HepG2 (cell line): ENCODE results near the gene SIK3. TPM values are rescaled to one million over a fixed set of nuclear protein-coding genes. Genes with fewer than 3 reads are reported as not detected.

Experiments
- ARID5B ChIP-seq: IDR thresholded peaks from 2 replicates; pipeline ENCODE4 v1.4.0; 2020; ENCODE audit warnings: mild to moderate bottlenecking, missing genetic modification reagents
- CENPT ChIP-seq: sonication (generic); formaldehyde crosslinking; IDR thresholded peaks from 2 replicates; pipeline ENCODE4 v1.8.0; 2022; ENCODE audit warnings: low read depth, mild to moderate bottlenecking, moderate library complexity, missing genetic modification reagents
- FOXO1 ChIP-seq: sonication (generic); formaldehyde crosslinking; IDR thresholded peaks from 2 replicates; pipeline ENCODE4 v1.4.0; 2020; ENCODE audit warnings: missing genetic modification reagents
- HNF4G ChIP-seq, 2 experiments: sonication (generic) in 1 of 2; formaldehyde crosslinking in 1 of 2; IDR thresholded peaks; 2 replicates each; pipeline versions ENCODE4 v1.4.0 to v1.6.1; 2011 to 2020; ENCODE audit warnings: borderline replicate concordance in 2 of 2, low read depth in 2 of 2, mild to moderate bottlenecking in 2 of 2, low read length in 1 of 2, missing genetic modification reagents in 1 of 2, moderate library complexity in 1 of 2
- HOXA3 ChIP-seq: sonication (generic); formaldehyde crosslinking; IDR thresholded peaks from 2 replicates; pipeline ENCODE4 v1.5.0; 2020; ENCODE audit warnings: missing genetic modification reagents
- KDM6A ChIP-seq: IDR thresholded peaks from 2 replicates; pipeline ENCODE4 v1.6.1; 2016; ENCODE audit warnings: low read depth
- KMT2A ChIP-seq: sonication (generic); formaldehyde crosslinking; IDR thresholded peaks from 2 replicates; pipeline ENCODE4 v1.4.0; 2020; ENCODE audit warnings: missing genetic modification reagents
- MEF2D ChIP-seq: sonication (generic); formaldehyde crosslinking; IDR thresholded peaks from 2 replicates; pipeline ENCODE4 v1.5.1; 2020; ENCODE audit warnings: mild to moderate bottlenecking, missing genetic modification reagents
- RFXAP ChIP-seq: sonication (generic); formaldehyde crosslinking; IDR thresholded peaks from 2 replicates; pipeline ENCODE4 v1.4.0; 2020; ENCODE audit warnings: missing genetic modification reagents, borderline replicate concordance
- SMARCE1 ChIP-seq: fragments of 450-650 bp; IDR thresholded peaks from 2 replicates; pipeline ENCODE4 v1.6.1; 2017; ENCODE audit warnings: borderline replicate concordance
- SNAPC4 ChIP-seq: sonication (generic); formaldehyde crosslinking; IDR thresholded peaks from 2 replicates; pipeline ENCODE4 v1.4.0; 2020; ENCODE audit warnings: mild to moderate bottlenecking, missing genetic modification reagents
- ZFP90 ChIP-seq: sonication (generic); formaldehyde crosslinking; IDR thresholded peaks from 2 replicates; pipeline ENCODE4 v1.8.0; 2022; ENCODE audit warnings: missing genetic modification reagents, mild to moderate bottlenecking, inconsistent platforms, borderline replicate concordance
- ZNF280B ChIP-seq: sonication (generic); formaldehyde crosslinking; IDR thresholded peaks from 2 replicates; pipeline ENCODE4 v1.5.0; 2020; ENCODE audit warnings: missing genetic modification reagents, mild to moderate bottlenecking, borderline replicate concordance
- ZNF530 ChIP-seq: sonication (generic); formaldehyde crosslinking; IDR thresholded peaks from 2 replicates; pipeline ENCODE4 v1.5.0; 2020; ENCODE audit warnings: low read depth, mild to moderate bottlenecking, missing genetic modification reagents
- ZNF670 ChIP-seq: sonication (generic); formaldehyde crosslinking; IDR thresholded peaks from 2 replicates; pipeline ENCODE4 v1.8.0; 2022; ENCODE audit warnings: mild to moderate bottlenecking, missing genetic modification reagents, borderline replicate concordance
- ZNF772 ChIP-seq: sonication (generic); formaldehyde crosslinking; IDR thresholded peaks from 2 replicates; pipeline ENCODE4 v1.5.0; 2020; ENCODE audit warnings: mild to moderate bottlenecking, missing genetic modification reagents
- ZNF782 ChIP-seq: sonication (generic); formaldehyde crosslinking; IDR thresholded peaks from 2 replicates; pipeline ENCODE4 v1.4.0; 2020; ENCODE audit warnings: missing genetic modification reagents, mild to moderate bottlenecking, borderline replicate concordance
- polyA plus RNA-seq, 8 experiments: library from polyadenylated mRNA; depleted of rRNA in 3 of 8; stranded (reverse) in 7 of 8; unstranded in 1 of 8; fragments of >200 nt; fragmentation: Illumina TruSeq in 4 of 8; extraction: Trizol in 4 of 8; gene quantifications; 2 replicates each; pipeline versions ENCODE4 v1.2.1 to v1.2.3, GENCODE V29; 2011 to 2016; ENCODE audit warnings: low read depth in 4 of 8, missing spikeins in 1 of 8, mixed read lengths in 1 of 8; ENCODE audit not compliant: insufficient read depth in 1 of 8
- total RNA-seq, 5 experiments: library from RNA; depleted of rRNA; stranded (reverse); fragments of >200 nt; fragmentation: Illumina TruSeq; extraction: Trizol; gene quantifications; 2 replicates each; pipeline ENCODE4 v1.2.3, GENCODE V29; 2016; ENCODE audit warnings: low read depth in 1 of 5

The SIK3 gene
- total and polyA plus RNA-seq, 2 of the 13 experiments (the other 11 are each of a cell fraction or from before 2014, with no cell fraction given): 5.7 to 9.8 TPM

- TF ChIP-seq ARID5B (CRISPR knock-in tag): peak; percentile 29; the same call in 1 of the 2 replicates
- TF ChIP-seq KMT2A (CRISPR knock-in tag): no peak
- TF ChIP-seq ZNF782: 0 out of 2 replicates have a peak, but pooled peaks have one; percentile 35
- no peak for TF ChIP-seq RFXAP
- 0 out of 2 replicates have a peak, but pooled peaks have one; percentile 56 for TF ChIP-seq CENPT (CRISPR knock-in tag)
- no peak for TF ChIP-seq SNAPC4
- no peak; the same call in 1 of the 2 replicates for TF ChIP-seq ZNF280B
- TF ChIP-seq ZNF530 (CRISPR knock-in tag): no peak
- no peak for TF ChIP-seq SMARCE1
- TF ChIP-seq HNF4G (IDR thresholded peaks at IDR 0.05; ENCODE audit: borderline replicate concordance, low read depth, low read length): 0 out of 2 replicates have a peak, but pooled peaks have one; percentile 46
- TF ChIP-seq HNF4G (CRISPR knock-in tag; IDR thresholded peaks at IDR 0.05; ENCODE audit: borderline replicate concordance, low read depth): no peak; the same call in 1 of the 2 replicates
- TF ChIP-seq KDM6A: 0 out of 2 replicates have a peak, but pooled peaks have one; percentile 55
- TF ChIP-seq HOXA3 (CRISPR knock-in tag): no peak
- no peak for TF ChIP-seq ZNF772 (CRISPR knock-in tag)
- TF ChIP-seq FOXO1 (CRISPR knock-in tag): peak; percentile 30; the same call in 1 of the 2 replicates
- TF ChIP-seq MEF2D (CRISPR knock-in tag): peak; percentile 36; the same call in 1 of the 2 replicates
- TF ChIP-seq ZNF670: 0 out of 2 replicates have a peak, but pooled peaks have one; percentile 12
- TF ChIP-seq ZFP90: 0 out of 2 replicates have a peak, but pooled peaks have one; percentile 10
Observed at GRCh38 chr11:116825854-116826750, 272.1 kb downstream of the SIK3 start (continued).
